ENCODE data around the gene PAFAH1B1.
"Not testable (repeated sequence)": the region's sequence is repeated elsewhere in the genome, so short reads cannot be mapped to it uniquely, and the experiment has no call there.

The PAFAH1B1 gene

DNA sequence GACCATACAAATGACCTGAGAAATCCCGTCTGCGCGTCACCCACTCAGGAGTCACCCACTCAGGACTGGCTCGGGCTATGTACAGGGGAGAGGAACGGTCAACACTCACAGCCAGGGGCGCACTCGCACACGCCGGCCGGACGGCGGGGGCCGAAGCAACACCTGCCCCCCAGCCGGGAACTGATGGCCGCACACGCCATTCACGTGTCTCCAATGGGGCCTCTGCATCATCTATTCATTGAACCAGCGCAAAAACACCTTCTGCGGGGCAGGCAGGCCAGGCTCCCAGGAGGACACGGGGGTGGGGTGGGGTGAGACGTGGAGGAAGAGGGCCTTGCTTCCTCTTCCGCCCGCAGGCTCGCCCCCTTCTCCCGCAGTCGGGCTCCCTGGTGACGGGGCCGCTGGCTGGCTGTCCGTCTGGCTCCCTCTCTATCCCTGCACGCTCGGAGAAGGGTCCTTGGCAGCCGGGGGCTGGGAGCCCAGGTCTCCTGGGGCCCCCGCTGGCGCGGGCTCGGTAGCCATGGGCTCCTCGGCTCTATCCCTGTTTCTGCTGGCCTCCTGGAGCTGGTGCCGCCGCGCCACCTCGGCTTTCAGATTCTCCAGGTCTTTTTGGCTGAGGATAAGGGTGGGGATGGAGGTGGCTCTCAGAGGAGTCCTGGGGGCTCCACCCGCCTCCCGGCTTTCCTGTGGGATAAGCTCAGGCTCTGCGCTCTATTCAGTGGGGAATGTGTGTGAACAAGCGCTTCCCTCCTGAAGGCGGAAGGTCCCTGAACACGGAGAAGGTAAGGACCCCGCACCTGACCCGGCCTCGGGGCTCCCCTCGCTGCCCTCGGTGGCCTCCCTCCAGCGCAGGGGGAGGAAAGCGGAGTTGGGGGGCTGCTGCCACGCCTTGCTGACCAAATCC lies 97.0 kb downstream of the PAFAH1B1 start:
- no peak for DNase-seq

DNA sequence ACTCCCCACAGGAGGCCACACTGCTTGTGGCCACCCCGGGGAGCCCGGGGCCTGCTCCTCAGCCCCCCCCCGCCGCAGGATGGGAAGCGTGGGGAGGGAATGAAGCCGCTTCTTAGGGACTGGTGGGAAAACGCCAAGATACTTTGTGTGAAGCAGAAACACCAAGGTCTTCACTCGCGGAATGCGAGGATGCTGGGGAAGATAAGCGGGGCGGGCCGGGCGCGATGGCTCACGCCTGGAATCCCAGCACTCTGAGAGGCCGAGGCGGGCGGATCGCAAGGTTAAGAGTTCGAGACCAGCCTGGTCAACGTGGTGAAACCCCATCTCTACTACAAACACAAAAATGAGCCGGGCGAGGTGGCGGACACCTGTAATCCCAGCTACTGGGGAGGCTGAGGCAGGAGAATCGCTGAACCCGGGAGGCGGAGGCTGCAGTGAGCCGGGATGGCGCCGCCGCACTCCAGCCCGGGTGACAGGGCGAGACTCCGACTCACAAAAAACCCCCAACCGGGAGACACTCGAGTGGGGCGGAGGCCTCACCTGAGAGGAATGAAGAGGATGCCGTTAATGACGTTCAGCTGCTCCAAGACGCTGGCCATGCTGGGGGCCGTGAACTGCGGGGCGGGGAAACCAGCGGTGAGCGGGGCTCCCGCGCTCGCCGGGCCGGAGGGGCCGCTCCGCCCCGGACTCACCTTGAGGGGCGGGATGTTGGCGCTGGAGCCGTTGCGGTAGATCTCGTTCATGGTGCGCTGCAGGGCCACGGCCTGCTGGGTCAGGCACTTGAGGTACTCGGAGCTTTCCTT lies 97.8 kb downstream of the PAFAH1B1 start:
- no peak for DNase-seq

DNA sequence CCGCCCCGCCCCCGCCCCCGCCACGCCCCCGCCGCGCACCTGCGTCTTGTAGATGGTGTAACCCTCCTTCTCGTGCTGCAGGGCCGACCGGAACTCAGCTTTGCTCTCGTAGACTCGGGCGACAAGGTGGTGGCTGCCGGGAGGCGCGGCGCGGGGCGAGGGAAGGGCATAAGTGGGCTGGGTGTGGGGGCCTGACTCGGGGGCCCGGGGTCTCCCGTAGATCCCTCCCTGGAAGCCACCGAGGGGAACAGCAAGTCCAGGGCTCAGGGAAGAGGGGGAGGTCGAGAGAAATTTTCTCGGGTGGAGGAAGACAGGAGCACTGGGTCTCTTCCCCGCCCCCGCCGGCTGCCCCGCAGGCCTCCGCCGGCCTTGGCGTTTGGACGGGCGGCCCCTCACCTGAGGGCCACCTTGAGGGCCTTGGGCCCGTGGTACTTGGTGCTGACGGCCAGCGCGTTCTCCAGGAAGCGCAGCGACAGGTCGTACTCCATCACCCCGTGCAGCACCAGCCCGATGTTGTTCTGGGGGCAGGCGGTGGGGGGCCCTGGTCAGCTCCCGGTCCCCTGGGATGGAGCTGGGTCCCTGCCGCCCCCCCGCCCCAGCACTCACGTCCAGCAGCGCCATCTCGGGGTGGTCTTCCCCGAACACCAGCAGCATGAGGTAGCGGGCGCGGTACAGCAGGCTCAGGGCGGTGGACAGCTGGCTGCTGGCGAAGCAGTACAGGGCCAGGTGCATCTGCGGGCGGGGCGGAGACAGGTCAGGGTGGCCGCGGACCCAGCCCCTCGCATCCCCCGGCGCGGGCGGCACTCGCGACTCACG lies 98.7 kb downstream of the PAFAH1B1 start:
- no peak for DNase-seq

DNA sequence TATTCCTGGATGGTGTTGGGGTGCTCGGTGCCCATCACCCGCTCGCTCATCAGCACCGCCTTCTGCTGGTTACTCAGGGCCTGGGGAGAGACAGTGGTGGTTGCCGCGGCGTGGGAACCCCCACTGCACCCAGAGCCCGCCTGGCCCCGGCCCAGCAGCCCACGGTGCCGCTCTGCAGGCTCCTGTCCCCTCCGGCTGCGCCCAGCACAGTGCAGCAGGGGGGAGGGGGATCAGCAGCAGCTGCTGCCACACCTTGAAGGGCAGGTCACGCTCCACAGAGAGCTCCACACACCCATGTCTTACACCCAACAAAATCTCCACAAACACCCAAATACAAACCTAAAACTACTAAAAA lies 99.3 kb downstream of the PAFAH1B1 start:
- DNase-seq = no peak

DNA sequence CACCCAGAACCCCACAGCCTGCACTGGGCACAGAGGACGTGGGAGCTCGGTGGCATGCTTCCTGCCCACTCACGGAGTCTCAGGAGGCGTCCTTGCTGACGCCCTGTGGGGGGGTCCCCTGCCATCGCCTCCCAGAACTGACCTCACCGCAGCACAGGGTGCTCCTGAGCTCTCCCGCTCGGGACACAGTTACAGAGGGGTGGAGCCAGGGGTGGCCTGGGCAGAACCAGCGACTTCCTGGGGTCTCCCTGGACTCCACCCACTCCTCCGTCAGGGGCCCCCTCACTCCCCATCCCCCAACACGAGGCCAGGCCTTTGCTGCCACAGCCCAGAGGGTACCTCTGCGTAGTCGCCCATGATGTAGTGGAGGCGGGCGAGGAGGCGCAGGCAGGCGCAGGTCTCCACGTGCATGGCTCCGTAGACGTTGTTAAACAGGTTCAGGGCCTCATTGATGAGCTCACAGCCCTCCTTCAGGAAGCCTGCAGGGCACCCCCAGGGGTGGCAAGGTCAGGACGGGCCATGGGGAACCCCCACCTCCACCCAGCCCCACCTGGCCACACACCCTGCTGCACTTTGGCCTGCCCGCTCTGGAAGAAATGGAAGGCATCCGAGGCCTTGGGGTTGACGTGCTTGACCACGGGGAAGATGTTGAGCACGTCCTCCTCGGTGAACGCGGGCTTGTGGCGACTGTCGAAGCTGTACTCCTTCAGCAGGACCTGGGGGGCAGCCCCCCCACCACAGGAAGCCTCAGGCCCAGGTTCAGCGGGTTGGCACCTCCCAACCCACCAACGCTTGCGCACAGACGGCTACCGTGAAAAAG lies 100.3 kb downstream of the PAFAH1B1 start:
- DNase-seq = no peak

DNA sequence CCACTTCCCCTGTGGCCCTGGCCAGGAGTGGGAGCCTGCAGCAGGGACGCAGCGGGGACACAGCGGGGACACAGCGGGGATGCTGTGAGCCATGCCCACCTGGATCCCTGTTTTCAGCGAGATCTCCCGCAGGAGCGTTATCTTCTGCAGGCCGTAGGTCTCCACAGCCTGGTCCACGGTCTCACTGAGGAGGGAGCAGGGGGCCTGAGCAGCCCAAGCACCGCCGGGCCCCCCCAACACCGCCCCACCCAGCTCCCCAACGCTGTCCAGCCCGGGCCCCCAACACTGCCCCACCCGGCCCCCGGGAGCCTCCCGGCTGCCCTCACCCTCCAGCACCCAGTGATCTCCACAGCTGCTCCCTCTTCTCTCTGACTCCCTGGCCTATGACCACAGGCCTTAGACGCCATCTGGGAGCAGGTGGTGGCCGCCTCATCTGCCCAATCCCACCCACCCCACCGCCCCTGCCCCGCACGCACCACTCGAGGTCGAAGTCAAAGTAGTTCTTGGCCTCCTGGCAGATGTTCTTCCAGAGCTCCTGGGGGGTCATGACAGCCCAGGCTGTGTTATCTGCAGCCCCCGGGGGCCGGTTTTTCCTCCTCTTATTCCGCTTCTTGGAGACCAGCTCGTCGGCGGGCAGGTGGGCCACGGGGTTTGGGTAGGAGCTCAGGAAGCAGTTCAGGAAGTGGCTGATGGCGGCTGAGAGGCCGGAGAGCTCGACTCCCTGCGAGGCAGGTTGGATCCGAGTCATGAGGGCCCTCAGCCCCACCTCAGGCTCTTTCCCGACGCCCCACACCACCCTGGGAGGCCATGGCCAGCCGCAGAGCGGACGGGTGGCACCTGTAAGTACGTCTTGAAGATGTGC lies 101.2 kb downstream of the PAFAH1B1 start:
- no peak for DNase-seq

DNA sequence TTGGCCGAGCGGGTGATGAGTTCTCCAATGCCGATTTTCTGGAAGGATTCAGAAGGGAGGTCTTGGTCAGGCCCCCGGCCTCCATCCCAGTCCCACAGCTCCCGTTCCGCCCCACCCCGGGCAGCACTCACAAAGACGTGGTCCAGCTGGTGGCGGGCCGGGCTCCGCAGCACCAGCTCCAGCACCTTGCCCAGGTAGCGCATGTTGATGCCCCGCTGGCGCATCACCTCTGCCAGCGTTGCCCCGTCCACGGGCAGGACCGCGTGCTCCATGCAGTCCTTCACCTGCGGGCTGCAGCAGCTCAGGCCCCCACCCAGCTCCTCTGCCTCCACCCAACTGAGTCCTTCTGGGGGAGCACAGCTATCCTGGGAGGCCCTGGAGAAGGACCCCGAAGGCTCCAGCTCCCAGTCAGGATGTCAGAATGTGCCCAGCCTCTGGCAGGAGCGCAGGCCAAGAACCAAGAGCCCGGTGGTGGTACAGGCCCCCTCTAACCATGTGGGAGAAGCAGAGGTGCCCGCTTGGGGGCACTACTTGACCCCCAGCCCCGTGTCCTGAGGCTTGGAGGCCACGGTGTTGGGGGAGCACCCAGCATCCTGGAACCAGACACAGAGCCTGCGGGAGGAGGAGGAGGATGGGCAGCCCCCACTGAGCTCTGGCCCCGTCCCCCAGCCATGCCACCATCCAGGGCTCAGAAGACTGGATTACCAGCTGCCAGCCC lies 101.9 kb downstream of the PAFAH1B1 start:
- DNase-seq = no peak

DNA sequence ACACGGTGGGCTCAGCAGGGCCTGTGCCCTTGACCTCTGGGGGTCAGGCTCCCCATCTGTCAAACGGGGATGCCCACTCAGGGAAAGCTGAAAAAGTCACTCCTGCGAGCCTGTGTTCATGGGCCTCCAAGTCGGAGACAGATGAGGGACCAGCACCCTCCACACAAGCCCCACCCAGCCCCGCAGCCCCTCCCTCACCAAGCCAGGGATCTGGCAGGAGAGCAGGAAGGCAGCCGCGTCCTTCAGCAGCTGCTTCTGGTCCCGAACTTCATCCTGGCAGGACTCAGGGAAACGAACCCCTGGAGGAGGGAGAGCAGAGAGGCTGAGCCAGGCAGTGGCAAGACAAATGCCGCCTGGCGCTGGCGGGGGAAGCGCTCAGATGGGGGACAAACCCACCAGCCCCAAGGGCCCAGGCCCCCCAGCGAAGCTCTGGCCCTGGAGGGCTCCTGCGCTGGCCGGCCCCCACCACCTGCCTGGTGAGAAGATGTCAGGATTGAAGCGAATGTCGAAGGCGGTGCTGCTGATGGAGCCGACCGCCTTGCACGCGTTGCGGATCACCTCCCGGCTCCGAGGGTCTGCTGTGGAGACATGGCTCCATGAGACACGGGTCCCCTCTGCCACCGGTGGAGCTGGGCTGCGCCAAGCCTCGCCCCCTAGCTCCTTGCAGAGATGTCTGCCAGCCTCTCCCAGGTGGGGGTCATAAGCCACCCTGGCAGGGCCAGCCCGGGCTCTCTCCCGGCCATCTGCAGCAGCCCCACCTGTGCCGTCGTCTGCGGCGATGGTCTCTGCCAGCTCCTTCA lies 102.7 kb downstream of the PAFAH1B1 start:
- DNase-seq = no peak

DNA sequence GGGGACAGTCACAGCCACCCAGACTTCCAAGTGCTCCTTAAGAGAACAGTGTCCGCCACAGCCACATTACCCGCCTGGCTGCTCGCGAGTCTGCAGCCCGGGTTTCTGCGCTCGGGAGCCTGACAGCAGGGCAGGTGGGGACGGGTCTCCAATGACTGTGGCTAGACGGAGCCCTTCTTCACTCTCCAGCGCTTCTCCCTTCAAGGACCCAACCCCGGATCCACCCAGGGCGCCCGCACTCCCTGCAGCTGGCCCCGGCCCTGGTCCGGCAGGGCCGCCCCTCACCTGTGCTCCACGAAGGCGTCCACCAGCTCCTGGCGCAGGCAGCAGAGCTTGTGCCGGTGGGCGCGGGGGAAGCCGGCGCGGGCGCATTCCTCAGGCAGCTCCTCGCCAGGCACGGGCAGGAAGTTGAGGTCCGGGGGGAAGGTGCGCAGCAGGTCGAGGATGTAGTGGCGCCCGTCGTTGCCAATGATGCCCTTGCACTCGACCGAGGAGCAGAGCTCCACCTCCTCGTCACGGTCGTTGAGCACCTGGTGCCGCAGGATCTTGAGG lies 104.2 kb downstream of the PAFAH1B1 start:
- DNase-seq = no peak

DNA sequence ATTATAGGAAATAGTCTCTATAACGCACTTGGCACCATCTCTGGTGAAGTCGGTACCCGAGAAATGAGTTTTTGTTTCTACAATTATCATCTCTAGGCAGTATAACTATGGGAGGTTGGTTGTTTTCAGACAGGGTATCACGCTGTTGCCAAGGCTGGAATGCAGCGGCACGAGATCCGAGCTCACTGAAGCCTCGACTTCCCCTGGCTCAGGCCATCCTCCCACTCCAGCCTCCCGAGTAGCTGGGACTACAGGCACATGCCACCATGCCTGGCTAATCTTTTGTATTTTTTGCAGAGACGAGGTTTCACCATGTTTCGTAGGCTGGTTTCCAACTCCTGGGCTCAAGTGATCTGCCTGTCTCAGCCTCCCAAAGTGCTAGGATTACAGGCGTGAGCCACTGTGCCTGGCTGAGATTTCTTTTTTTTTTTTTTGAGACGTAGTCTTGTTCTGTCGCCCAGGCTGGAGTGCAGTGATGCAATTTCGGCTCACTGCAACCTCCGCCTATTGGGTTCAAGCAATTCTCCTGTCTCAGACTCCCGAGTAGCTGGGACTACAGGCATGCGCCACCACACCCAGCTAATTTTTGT lies 105.9 kb downstream of the PAFAH1B1 start:
- DNase-seq = not testable (repeated sequence)

DNA sequence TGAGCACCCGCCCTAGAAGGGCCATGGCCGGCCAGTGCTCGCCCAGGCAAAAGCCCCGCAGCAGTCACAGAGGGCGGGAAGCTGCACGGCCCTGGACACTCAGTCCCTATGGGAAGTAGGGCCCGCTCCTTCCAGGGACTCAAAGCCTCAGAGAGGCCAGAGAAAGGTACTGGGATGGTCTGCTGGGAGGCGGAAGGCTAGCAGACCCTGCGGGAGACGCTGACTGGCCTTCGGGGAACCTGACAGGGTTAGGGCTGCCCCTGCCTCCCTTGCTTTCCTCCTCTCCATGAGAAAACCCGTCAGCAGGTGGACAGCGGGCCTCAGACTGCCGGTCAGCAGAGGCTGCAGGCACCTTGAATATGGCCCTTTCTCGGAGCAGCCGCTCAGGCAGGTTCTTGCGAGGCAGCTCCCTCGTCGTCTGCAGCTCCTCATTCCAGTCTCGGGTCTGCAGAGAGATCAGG lies 106.6 kb downstream of the PAFAH1B1 start:
- DNase-seq = no peak

DNA sequence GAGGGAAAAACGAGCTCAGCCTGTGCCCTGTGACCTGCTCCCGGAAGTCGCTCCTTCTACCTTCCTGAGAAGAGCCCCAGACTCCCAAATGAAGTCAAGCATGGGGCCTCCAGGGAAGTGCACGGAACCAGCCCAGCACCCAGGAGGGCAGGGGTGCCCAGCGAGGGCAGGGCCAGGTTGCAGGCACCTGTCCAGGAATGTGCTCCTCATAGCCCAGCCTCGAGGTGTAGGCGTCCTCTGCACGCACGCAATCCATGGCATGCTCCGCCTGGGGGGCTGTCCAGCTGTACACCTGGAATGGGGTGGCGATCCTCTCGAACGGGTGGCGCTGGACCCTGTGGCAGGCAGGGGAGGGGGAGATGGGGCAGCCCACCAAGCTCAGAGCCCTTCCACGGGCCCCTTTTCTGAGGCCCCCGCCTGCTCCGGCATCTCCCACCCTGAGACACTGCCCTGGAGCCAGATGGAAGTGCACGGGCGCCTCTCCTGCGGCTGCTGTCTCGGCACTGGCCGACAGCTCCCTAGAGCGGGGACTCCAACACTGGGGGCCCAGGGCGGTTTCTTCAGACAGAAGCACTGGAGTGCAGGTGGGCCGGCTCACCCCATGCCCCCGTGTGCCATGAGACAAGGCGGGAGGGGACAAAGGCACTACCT lies 107.2 kb downstream of the PAFAH1B1 start:
- no peak for DNase-seq

DNA sequence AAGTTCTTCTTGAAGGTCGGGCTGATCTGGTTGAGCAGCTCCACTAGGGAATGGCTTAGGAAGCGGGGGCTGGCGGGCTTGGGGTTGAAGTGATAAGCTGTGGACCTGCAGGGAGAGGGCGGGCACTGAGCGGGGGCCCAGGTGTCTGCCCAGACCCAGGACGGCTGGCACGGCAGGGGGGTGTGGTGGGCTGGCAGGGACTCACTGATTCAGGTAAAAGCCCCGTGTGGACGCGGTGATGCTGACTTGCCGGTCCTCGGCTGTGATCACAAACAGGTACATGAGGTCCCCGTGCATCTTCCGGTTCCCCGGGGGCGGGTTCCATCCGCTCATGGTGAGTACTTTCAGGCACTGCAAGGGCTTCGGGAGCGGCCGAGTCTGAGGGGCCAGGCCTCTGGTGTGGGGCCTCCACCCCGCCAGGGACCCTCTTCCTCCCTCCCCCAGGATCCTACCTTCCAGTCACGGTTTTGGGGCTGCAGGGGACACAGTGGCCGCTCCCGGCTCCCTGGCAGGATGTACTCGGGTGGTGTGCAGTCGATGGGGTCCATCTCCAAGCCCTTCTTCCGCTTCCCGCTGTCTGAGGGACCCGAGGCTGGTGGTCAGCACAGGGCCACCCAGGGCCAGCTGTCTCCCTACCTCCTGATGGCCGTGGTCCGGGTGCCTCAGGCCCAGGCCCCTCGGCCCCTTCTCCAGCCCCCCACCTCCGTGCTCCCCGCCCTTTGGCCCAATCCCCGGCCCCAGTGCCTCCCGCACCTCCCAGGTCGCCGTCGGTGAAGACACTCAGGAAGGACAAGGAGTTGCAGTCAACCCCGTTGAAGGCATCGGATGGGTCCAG lies 107.9 kb downstream of the PAFAH1B1 start:
- no peak for DNase-seq

DNA sequence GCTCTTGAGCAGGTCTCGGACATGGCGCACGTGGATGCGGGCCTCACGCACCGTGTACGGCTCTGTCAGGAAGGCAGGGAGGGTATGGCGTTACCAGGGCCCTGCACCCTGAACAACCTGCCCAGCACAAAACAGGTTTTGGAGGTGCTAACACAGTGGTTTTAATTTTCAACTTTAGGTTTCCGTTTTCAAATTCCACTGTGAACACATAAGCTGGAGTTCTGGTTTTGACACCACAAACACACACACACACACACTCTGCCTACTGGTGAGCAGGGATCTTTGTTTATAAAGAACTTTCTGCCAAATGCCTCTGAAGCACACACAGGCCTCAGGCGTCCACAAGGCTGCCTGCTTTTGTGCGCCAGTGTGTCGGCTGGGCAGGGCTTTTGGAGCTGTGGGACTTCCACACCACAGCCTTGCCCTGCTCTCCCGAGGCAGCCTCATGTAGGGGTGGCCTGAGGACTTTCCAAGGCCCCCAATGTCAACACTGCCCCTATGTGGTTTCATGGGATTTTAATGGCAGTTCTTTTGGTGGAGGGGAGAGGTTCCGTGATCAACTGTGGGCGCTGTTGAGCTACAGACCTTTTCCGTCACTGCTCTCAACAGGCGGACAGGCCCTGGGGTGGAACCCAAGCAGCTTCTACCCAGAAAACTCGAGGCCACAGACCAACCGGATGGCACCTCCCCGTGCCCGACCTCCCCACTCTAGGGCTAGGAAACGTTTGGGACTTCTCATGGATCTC lies 108.7 kb downstream of the PAFAH1B1 start:
- no peak for DNase-seq

DNA sequence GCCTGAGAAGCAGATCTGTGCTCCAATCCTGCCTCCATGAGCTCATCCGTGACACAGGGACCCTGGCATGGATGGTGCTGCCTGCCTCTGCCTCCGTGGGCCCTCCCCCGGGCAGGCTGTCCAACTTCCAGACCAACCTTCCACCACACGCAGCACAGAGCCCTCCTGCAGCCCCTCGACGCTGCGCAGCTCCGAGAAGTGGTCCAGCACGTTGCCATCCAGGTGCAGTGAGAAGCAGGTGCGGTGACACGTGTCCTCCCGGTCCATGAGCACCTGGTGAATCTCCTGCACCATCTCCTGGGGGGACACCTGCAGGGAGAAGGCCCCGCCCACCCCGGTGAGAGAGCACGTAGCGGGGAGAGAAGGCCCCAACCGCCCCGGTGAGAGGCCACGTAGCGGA lies 109.7 kb downstream of the PAFAH1B1 start:
- no peak for DNase-seq

DNA sequence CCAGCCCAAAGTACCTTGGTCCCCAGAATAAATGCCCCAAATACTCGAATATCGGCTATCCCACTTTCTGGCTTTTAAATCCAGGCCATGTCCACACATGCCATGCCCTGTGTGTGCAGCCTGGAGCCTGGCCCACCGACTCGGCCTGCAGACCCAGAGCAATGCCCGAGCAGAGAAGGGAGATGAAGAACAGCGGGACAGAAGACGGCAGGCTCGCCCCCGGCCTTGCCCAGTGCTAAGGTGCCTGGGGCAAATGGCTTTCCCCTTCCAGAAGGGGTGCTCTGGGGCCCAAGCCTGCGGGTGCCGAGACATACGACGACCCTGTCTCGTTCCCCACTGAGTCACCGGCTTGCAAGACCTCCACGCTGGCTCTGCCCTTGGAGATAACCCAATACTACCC lies 110.2 kb downstream of the PAFAH1B1 start:
- DNase-seq = no peak
